Esophagus squamous epithelium (tissue), 4 donors: ENCODE measurements around the gene DHX32.
"Not testable (repeated sequence)": the region's sequence is repeated elsewhere in the genome, so short reads cannot be mapped to it uniquely, and the experiment has no call there.

ENCODE experiments used
- CTCF ChIP-seq, 6 experiments: fragments of 450-650 bp in 4 of 6; fragments of 200-600 bp in 2 of 6; sonication (generic) in 2 of 6; IDR thresholded peaks; one replicate each; pipeline ENCODE4 v1.5.1; 2016 to 2019; ENCODE audit warnings: antibody characterized with exemption in 6 of 6, mild to moderate bottlenecking in 4 of 6, moderate library complexity in 4 of 6
- POLR2A ChIP-seq, 4 donors: fragments of 450-650 bp; IDR thresholded peaks; one replicate each; pipeline ENCODE4 v1.6.1; 2017; ENCODE audit warnings: antibody characterized with exemption in 4 of 4, mild to moderate bottlenecking in 4 of 4, moderate library complexity in 3 of 4

DNA sequence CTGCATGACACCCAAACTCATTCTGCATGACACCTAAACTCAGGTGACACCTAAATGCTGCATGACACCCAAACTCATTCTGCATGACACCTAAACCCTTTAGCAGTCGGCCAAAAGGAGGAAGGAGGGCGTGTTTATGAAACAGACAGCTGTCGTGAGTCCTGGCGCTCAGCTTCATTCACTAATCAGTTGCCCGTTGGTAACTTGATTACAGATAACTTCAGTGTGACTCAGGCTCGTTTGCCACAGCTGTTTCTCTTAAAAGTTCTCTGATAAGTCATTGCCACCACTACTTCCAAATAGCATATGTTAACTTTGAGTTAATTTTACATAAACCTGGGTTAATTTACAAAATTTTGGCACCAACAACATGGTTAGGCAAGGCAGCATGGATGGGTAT, 32.2 kb upstream of the DHX32 start:
- TF ChIP-seq POLR2A, CTCF (IDR thresholded peaks at IDR 0.05): not testable (repeated sequence)
